ENCODE results near the gene RPL29. TPM values are rescaled to one million over a fixed set of nuclear protein-coding genes. Genes with fewer than 3 reads are reported as not detected.

Gene RPL29
- total RNA-seq, 1 donor from 2014 or later = 836 TPM

GRCh38 chr3:51947215-51947900, 48.3 kb downstream of the RPL29 start:
- DNase-seq (ENCODE audit: low spot score) = no peak

- no peak for DNase-seq (ENCODE audit: low spot score)
Observed at GRCh38 chr3:51946796-51947195, 48.9 kb downstream of the RPL29 start.

- no peak for DNase-seq (ENCODE audit: low spot score)
Observed at GRCh38 chr3:51945926-51946705, 49.6 kb downstream of the RPL29 start.

- no peak for DNase-seq (ENCODE audit: low spot score)
Observed at GRCh38 chr3:51945031-51945840, 50.5 kb downstream of the RPL29 start.

- DNase-seq (ENCODE audit: low spot score) = no peak
Observed at GRCh38 chr3:51944451-51945021, 51.2 kb downstream of the RPL29 start.

Other genes starting within 250 kb of the RPL29 start
- gene IQCF6, start 216.7 kb downstream of the RPL29 start, total RNA-seq = not detected
- gene IQCF2, start 134.3 kb downstream of the RPL29 start, total RNA-seq = not detected
- not detected for gene IQCF5, start 120.3 kb downstream of the RPL29 start, total RNA-seq
- not detected for gene IQCF1, start 92.5 kb downstream of the RPL29 start, total RNA-seq
- 11.9 TPM for gene RRP9, start 54.0 kb downstream of the RPL29 start, total RNA-seq
- 25.4 TPM for gene PARP3, start 53.5 kb downstream of the RPL29 start, total RNA-seq
- gene GPR62, start 40.5 kb downstream of the RPL29 start, total RNA-seq = 0.55 TPM
- gene PCBP4, start 28.4 kb downstream of the RPL29 start, total RNA-seq = 45.1 TPM
- gene ABHD14B, start 21.8 kb downstream of the RPL29 start, total RNA-seq = 59.1 TPM
- 20.8 TPM for gene ABHD14A, start 20.8 kb downstream of the RPL29 start, total RNA-seq
- gene ACY1, start 12.4 kb downstream of the RPL29 start, total RNA-seq = 47.6 TPM
- 20.4 TPM for gene DUSP7, start 60.7 kb upstream of the RPL29 start, total RNA-seq
- gene POC1A, start 158.5 kb upstream of the RPL29 start, total RNA-seq = 3.4 TPM
- 62.4 TPM for gene ALAS1, start 202.3 kb upstream of the RPL29 start, total RNA-seq
- gene TLR9, start 229.8 kb upstream of the RPL29 start, total RNA-seq = 1.4 TPM
- gene TWF2, start 243.3 kb upstream of the RPL29 start, total RNA-seq = 72.8 TPM
- 33.0 TPM for gene PPM1M, start 249.9 kb upstream of the RPL29 start, total RNA-seq